ENCODE results near the gene DDIT4L.
"Not testable (repeated sequence)": the region's sequence is repeated elsewhere in the genome, so short reads cannot be mapped to it uniquely, and the experiment has no call there.

The DDIT4L gene

DNA sequence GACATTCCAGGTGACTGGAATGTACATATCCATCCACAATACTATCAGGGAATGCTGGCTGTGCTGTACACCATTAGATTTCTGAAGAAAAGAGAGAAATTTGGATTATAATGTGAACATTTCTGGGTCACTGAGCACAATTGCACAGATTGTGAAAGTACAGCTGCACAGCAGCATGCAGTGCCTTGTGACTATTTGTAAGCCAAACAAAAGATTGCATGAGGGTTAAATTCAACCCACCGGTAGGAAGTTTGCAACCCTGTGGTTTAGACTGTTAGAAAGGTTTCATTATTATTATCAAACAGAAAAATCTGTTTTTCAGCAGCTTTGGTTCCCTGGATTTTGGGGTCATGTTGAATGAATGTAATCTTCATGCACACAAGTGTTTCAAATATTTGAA lies 24.5 kb downstream of the DDIT4L start:
- DNase-seq, result no peak

DNA sequence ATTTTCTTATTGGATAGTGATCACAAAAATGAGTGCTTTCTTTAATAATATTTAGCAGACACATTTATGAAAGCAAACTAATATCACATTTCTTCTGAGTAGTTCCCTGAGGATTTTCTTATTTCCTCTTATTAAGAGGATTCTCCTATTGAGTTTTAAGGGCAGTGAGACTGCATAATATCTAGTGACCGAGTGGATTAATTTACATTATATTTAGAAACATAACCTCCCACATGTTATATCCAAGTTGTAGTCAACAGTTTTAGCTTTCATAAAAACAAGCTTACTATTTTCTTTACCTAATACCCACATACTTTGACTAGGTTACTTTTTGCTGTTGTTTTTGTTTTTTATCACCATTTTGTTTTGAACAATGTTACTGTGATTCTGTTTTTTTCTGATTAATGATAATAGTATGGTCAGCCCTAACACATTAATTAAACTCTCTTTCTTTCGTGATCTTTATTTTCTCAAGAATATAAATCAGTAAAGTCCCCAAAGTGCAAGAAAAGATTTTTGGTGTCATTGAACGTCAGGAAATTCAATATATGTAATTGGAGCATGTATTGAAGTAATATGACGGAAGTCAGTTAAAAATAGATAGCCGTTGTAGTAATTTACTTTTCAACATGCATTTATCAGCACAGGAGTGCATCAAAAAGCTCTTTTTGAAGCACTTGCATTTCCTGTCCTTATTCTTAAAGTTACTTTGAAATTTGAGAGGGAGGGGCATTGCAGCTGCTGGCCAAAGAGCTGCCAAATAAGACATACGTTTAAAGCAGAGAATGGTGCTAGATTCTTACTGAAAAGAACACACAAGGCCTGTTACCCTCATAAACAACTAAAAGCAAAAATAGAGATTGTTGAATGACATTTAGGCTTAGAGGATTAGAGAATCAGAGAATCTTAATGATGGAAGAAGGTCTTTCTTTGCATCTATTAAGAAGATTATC lies 25.2 kb downstream of the DDIT4L start:
- DNase-seq, result no peak

DNA sequence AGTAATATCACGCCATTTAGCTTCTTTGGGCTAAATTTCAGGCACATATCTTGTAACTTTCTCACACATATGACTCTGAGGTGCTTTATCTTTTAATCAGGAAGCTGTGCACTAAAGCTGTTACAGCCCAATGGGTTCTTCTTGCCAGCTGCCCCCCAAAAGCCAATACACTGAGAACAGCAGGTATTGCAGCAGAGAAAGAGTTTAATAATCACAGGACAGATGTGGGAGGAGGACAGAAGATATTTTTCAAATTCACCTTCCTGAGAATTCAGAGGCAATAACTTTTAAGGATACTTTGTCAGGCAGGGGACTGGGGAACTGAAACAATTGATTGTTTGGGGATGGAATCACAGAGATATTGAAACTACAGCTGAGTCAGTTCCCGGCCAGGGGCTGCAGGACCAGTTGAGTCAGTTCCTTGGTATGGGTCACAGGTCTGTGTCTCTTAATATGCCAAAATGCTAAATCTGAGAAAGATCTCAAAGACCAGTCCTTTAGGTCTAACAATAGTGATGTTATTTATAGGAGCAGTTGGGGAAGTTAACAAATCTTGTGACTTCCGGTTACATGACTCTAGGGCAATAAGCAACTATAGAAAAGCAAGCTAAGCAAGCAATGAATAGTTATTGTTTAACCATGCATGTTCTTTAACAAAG lies 28.1 kb downstream of the DDIT4L start:
- no peak for DNase-seq

DNA sequence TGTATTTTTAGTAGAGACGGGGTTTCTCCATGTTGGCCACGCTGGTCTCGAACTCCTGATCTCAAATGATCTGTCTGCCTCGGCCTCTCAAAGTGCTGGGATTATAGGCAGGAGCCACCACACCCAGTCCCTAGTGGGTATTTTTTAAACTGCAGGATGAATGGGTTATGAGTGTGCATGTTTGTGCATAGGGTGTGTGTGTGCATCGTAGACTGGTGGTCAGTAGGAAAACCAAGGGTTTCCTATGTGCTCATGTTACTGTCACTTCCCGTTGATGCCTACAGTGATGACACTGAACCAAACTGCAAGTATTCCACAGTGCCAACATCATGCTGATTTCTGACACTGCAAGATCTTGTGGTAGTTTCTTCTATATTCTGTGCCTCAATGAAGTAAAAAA lies 41.1 kb downstream of the DDIT4L start:
- DNase-seq, result no peak

DNA sequence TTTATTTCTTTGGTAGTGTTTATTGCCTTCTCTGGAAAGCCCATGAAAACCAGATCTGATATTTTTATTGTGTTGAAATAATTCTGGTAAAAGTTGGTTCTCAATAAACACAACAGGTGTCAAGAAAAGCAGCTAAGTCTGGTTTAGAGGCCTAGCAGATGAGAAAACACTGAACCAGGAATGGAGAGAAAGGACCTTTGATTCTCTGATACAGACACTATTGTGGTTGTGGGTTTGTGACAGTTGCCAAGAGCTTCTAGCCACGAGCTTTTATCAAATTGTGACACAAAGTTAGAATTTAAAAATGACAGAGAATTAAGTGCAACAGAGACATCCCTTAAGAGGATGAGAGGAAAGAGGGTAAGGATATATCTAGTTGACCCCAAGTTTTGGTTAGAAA lies 42.6 kb downstream of the DDIT4L start:
- DNase-seq, result no peak

DNA sequence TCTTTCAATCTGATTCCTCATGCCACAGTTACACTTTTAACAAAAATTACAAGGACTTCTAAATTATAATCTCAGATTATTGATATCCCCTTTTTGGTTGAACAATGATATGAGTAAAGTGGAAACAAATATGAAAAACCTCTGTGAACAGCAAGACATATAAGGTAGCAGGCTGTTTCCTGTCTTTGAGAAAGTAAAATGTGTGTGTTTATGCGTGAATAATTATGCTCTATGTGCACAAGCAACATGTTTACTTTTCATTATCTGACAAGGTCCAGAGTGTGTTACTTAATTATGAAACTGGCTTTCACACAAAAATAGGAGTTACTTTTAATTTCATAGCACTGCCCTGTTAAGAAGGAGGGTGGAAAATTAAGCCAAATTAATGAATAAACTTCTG lies 43.1 kb downstream of the DDIT4L start:
- no peak for DNase-seq

DNA sequence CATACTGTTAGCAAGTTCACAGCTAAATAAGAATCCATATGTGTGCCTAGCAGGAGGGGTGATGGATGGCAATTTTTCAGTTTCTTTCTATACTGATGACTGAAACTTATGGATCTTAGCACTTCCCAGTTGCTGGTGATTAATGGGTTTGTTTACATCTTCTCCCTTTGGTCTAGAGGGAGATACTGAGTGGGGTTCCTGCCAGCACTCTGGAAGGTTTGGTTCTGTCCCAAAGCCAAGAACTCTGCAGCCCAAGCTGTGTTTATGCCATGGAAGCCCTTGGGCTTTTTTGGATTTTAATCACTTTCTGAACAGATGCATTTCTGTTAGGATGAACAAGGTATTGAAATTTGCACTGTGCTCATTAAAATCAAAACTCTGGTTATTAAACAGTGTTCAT lies 43.5 kb downstream of the DDIT4L start:
- no peak for DNase-seq

DNA sequence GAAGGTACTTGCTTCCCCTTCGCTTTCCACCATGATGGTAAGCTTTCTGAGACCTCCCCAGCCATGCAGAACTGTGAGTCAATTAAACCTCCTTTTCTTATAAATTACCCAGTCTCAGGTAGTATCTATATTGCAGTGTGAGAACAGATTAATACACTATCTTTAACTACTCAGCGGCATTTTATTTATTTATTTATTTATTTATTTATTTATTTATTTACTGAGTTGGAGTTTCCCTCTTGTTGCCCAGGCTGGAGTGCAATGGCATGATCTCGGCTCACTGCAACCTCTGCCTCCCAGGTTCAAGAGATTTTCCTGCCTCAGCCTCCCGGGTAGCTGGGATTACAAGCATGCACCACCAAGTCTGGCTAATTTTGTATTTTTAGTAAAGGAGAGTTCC lies 52.9 kb downstream of the DDIT4L start:
- DNase-seq, result not testable (repeated sequence)

Measured in midbrain (tissue), 1 donor.